ENCODE results near the gene NKD2. TPM values are rescaled to one million over a fixed set of nuclear protein-coding genes. Genes with fewer than 3 reads are reported as not detected.

NKD2 gene
- total RNA-seq, 1 donor from 2014 or later = not detected

- Mint-ChIP-seq H3K9me3 (ENCODE audit: unreplicated experiment) (no peaks in the 10 kb centered on the region), H3K36me3 (ENCODE audit: unreplicated experiment) (no peaks in the 10 kb centered on the region), H3K27ac (ENCODE audit: unreplicated experiment) (no peak overlapping the region), H3K27me3 (ENCODE audit: unreplicated experiment) (no peaks in the 10 kb centered on the region), H3K4me3 (ENCODE audit: unreplicated experiment) (no peak overlapping the region), H3K4me1 (ENCODE audit: unreplicated experiment) (no peaks in the 10 kb centered on the region)
- no peak for DNase-seq (ENCODE audit: extremely low spot score, unreplicated experiment)
- no peak for TF ChIP-seq CTCF (IDR thresholded peaks at IDR 0.05)
These were observed 47.5 kb downstream of the NKD2 start for GRCh38 chr5:1055896-1056610.

GRCh38 chr5:1056611-1057484 is 48.2 kb downstream of the NKD2 start:
- no peak overlapping the region for H3K27ac Mint-ChIP-seq (ENCODE audit: unreplicated experiment)
- no peaks in the 10 kb centered on the region for H3K36me3 Mint-ChIP-seq (ENCODE audit: unreplicated experiment)
- H3K4me3 Mint-ChIP-seq (ENCODE audit: unreplicated experiment) = no peak overlapping the region
- no peaks in the 10 kb centered on the region for H3K9me3 Mint-ChIP-seq (ENCODE audit: unreplicated experiment)
- H3K4me1 Mint-ChIP-seq (ENCODE audit: unreplicated experiment) = no peaks in the 10 kb centered on the region
- DNase-seq (ENCODE audit: extremely low spot score, unreplicated experiment) = no peak
- no peak for TF ChIP-seq CTCF (IDR thresholded peaks at IDR 0.05)
- H3K27me3 Mint-ChIP-seq (ENCODE audit: unreplicated experiment) = no peaks in the 10 kb centered on the region

GRCh38 chr5:1057485-1058082 is 49.0 kb downstream of the NKD2 start:
- Mint-ChIP-seq H3K27me3 (ENCODE audit: unreplicated experiment) (no peaks in the 10 kb centered on the region), H3K4me3 (ENCODE audit: unreplicated experiment) (no peak overlapping the region), H3K27ac (ENCODE audit: unreplicated experiment) (no peak overlapping the region), H3K9me3 (ENCODE audit: unreplicated experiment) (no peaks in the 10 kb centered on the region), H3K4me1 (ENCODE audit: unreplicated experiment) (no peaks in the 10 kb centered on the region), H3K36me3 (ENCODE audit: unreplicated experiment) (no peaks in the 10 kb centered on the region)
- no peak for DNase-seq (ENCODE audit: extremely low spot score, unreplicated experiment)
- no peak for TF ChIP-seq CTCF (IDR thresholded peaks at IDR 0.05)

- no peak for DNase-seq (ENCODE audit: extremely low spot score, unreplicated experiment)
- no peak for TF ChIP-seq CTCF (IDR thresholded peaks at IDR 0.05)
- Mint-ChIP-seq H3K27ac (ENCODE audit: unreplicated experiment) (no peak overlapping the region), H3K4me1 (ENCODE audit: unreplicated experiment) (no peaks in the 10 kb centered on the region), H3K36me3 (ENCODE audit: unreplicated experiment) (no peaks in the 10 kb centered on the region), H3K27me3 (ENCODE audit: unreplicated experiment) (no peaks in the 10 kb centered on the region), H3K4me3 (ENCODE audit: unreplicated experiment) (no peak overlapping the region), H3K9me3 (ENCODE audit: unreplicated experiment) (no peaks in the 10 kb centered on the region)
These were observed 49.7 kb downstream of the NKD2 start for GRCh38 chr5:1058083-1058945.

All from osteocyte (in vitro differentiated cells).